Upper lobe of right lung (tissue), 1 donor: ENCODE results near the gene TMEM151B. TPM values are rescaled to one million over a fixed set of nuclear protein-coding genes. Genes with fewer than 3 reads are reported as not detected.

ENCODE experiments used
- ATAC-seq: fragments of 200-7000 bp; cut with Tn5 transposase; one replicate; pipeline ENCODE4 v1.9.1; 2020; ENCODE audit warnings: mild to moderate bottlenecking, moderate library complexity
- DNase-seq: peaks from one replicate; pipeline ENCODE4 v3.0.0-alpha.2; 2020
- H3K27ac ChIP-seq: fragments of 200-600 bp; one replicate; pipeline ENCODE4 v1.8.0; 2022
- H3K27me3 ChIP-seq: fragments of 200-600 bp; one replicate; pipeline ENCODE4 v1.8.0; 2022; ENCODE audit warnings: mild to moderate bottlenecking
- H3K36me3 ChIP-seq: fragments of 200-600 bp; one replicate; pipeline ENCODE4 v1.8.0; 2022
- H3K4me1 ChIP-seq: fragments of 200-600 bp; one replicate; pipeline ENCODE4 v1.8.0; 2022
- H3K4me3 ChIP-seq: fragments of 200-600 bp; one replicate; pipeline ENCODE4 v1.8.0; 2022; ENCODE audit warnings: mild to moderate bottlenecking
- H3K9me3 ChIP-seq: fragments of 200-600 bp; one replicate; pipeline ENCODE4 v1.8.0; 2022
- CTCF ChIP-seq: fragments of 200-600 bp; IDR thresholded peaks from one replicate; pipeline ENCODE4 v1.8.0; 2022; ENCODE audit warnings: antibody characterized with exemption
- intact Hi-C: fragments of 100-400 bp; cut with DNase I; formaldehyde crosslinking; loops from one replicate; pipeline ENCODE4 v1.11.0; 2022
- total RNA-seq: library from RNA; stranded (reverse); fragmentation: NEBNext Ultra II Directional; extraction: Animal tissue kit (Norgen Biotek cat#: 25700); gene quantifications from one replicate; pipeline ENCODE4 v1.2.1, GENCODE V29; 2021
- donor health status: DM: no; HTN: yes; CAD: no; lungs with severe emphysema.

The TMEM151B gene
- total RNA-seq, 1 donor from 2014 or later, result not detected

GRCh38 chr6:44284867-44285266 is 14.6 kb downstream of the TMEM151B start:
- Histone ChIP-seq H3K4me1 (no peaks in the 10 kb centered on the region), H3K27ac (no peak overlapping the region), H3K4me3 (no peak overlapping the region), H3K27me3 (peaks cover 41% of the 10 kb centered on the region), H3K36me3 (no peaks in the 10 kb centered on the region), H3K9me3 (no peaks in the 10 kb centered on the region)
- ATAC-seq, result no peak
- TF ChIP-seq CTCF, result no peak
- intact Hi-C loops, result no loop called here
- no peak for DNase-seq

DNA sequence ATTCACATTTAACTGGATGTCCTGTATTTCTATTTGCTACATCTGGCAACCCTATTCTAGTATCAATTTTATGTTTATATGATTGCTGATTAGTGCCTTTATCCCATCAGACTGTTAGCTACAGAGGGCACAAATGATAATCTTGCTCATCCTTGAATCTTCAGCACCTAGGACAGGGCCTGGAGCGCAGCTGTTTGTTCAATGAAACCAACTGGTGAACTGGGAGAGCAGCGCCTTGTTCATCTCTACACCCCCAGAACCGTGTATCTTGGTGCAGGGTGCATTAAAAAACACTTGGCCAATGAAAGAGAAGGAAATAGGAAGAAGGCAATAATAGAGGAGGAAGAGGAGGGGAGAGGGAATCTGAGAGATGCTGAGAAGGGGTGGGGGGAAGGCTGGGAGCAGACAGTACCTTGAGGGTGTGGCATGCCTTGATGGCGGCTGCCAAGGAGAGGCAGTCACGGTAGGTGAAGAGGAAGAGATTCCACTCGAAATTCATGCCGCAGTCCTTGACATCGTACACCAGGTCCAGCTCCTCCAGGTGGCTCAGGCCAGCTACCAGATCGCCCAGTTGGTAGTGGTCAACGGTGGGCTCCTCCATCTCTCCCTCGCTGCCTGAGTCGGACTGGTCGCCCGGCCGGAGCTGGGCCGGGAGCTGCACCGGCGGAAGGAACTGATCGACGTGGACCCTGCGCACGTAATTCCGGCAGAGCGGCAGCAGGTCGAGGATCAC is 15.5 kb downstream of the TMEM151B start:
- intact Hi-C loops, result no loop called here
- no peak overlapping the region for H3K27ac ChIP-seq
- DNase-seq (no peak), ATAC-seq (no peak)
- TF ChIP-seq CTCF, result no peak
- H3K36me3 ChIP-seq, result no peaks in the 10 kb centered on the region
- peaks cover 49% of the 10 kb centered on the region for H3K27me3 ChIP-seq
- H3K9me3 ChIP-seq, result no peaks in the 10 kb centered on the region
- H3K4me1 ChIP-seq, result no peaks in the 10 kb centered on the region
- H3K4me3 ChIP-seq, result no peak overlapping the region

DNA sequence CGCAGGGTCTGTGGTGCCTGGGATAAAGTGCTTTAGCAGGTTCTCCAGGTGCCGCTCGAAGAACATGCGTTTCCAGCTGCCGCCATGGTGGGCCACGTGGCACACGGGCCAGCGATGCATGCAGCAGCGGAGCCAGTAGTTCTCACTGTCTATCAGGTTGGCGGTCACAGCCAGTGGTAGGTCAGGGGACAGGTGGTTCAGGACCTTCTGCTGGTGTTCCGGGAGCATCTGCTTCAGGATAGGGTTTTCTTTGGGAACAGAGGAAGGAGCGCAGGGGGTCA is 16.0 kb downstream of the TMEM151B start:
- H3K9me3 ChIP-seq, result no peaks in the 10 kb centered on the region
- DNase-seq, result no peak
- H3K27me3 ChIP-seq, result peaks cover 54% of the 10 kb centered on the region
- ATAC-seq, result no peak
- no peak overlapping the region for H3K27ac ChIP-seq
- intact Hi-C loops, result no loop called here
- H3K36me3 ChIP-seq, result no peaks in the 10 kb centered on the region
- TF ChIP-seq CTCF, result no peak
- H3K4me3 ChIP-seq, result no peak overlapping the region
- no peaks in the 10 kb centered on the region for H3K4me1 ChIP-seq

GRCh38 chr6:44286747-44287146 is 16.5 kb downstream of the TMEM151B start:
- Histone ChIP-seq H3K27ac (no peak overlapping the region), H3K9me3 (no peaks in the 10 kb centered on the region), H3K36me3 (no peaks in the 10 kb centered on the region), H3K4me1 (no peaks in the 10 kb centered on the region), H3K4me3 (no peak overlapping the region), H3K27me3 (peaks cover 59% of the 10 kb centered on the region)
- ATAC-seq, result no peak
- no peak for TF ChIP-seq CTCF
- intact Hi-C loops, result no loop called here
- DNase-seq, result no peak

- DNase-seq (no peak), ATAC-seq (no peak)
- Histone ChIP-seq H3K27ac (no peak overlapping the region), H3K4me1 (no peaks in the 10 kb centered on the region), H3K27me3 (peaks cover 81% of the 10 kb centered on the region), H3K9me3 (no peaks in the 10 kb centered on the region), H3K4me3 (no peak overlapping the region), H3K36me3 (no peaks in the 10 kb centered on the region)
- no peak for TF ChIP-seq CTCF
- intact Hi-C loops, result no loop called here
Measured at GRCh38 chr6:44289726-44290260, 19.5 kb downstream of the TMEM151B start.

- DNase-seq (no peak), ATAC-seq (no peak)
- intact Hi-C loops, result no loop called here
- no peak for TF ChIP-seq CTCF
- peaks cover 90% of the 10 kb centered on the region for H3K27me3 ChIP-seq
- H3K4me1 ChIP-seq, result no peaks in the 10 kb centered on the region
- H3K4me3 ChIP-seq, result no peak overlapping the region
- H3K36me3 ChIP-seq, result no peaks in the 10 kb centered on the region
- H3K27ac ChIP-seq, result no peak overlapping the region
- no peaks in the 10 kb centered on the region for H3K9me3 ChIP-seq
Measured at GRCh38 chr6:44291841-44292240, 21.6 kb downstream of the TMEM151B start.
